Naive B cell (primary cell): Measurements from ENCODE around the gene TIMM50. TPM values are rescaled to one million over a fixed set of nuclear protein-coding genes. Genes with fewer than 3 reads are reported as not detected.
"Not testable (repeated sequence)": the region's sequence is repeated elsewhere in the genome, so short reads cannot be mapped to it uniquely, and the experiment has no call there.

Source experiments
- ATAC-seq, 2 donors: fragments of 150-1000 bp; cut with Tn5 transposase; 2 replicates each; pipeline ENCODE4 v1.10.0; 2021; ENCODE audit warnings: low read depth in 2 of 2, mild to moderate bottlenecking in 2 of 2, moderate library complexity in 2 of 2
- DNase-seq: peaks from one replicate; pipeline ENCODE4 v3.0.0; 2022
- H3K27ac Mint-ChIP-seq, 6 donors: one replicate each; pipeline ENCODE4 v1.8.0; 2020 to 2022; ENCODE audit warnings: mild to moderate bottlenecking in 6 of 6, mixed read lengths in 6 of 6, moderate library complexity in 5 of 6, inconsistent platforms in 2 of 6
- H3K27me3 Mint-ChIP-seq, 3 donors: one replicate each; pipeline ENCODE4 v1.8.0; 2021 to 2022; ENCODE audit warnings: mixed read lengths in 3 of 3, mild to moderate bottlenecking in 1 of 3
- H3K36me3 Mint-ChIP-seq, 2 donors: one replicate each; pipeline ENCODE4 v1.8.0; 2020 to 2022; ENCODE audit warnings: mixed read lengths in 2 of 2, inconsistent platforms in 1 of 2, mild to moderate bottlenecking in 1 of 2
- H3K4me1 Mint-ChIP-seq, 3 donors: one replicate each; pipeline ENCODE4 v1.8.0; 2020 to 2022; ENCODE audit warnings: mixed read lengths in 3 of 3, inconsistent platforms in 1 of 3, mild to moderate bottlenecking in 1 of 3, moderate library complexity in 1 of 3
- H3K4me3 Mint-ChIP-seq, 8 donors: one replicate each; pipeline ENCODE4 v1.8.0; 2020 to 2022; ENCODE audit warnings: mild to moderate bottlenecking in 8 of 8, mixed read lengths in 8 of 8, moderate library complexity in 8 of 8, inconsistent platforms in 2 of 8
- H3K9me3 Mint-ChIP-seq, 7 donors: one replicate each; pipeline ENCODE4 v1.8.0; 2020 to 2022; ENCODE audit warnings: mixed read lengths in 7 of 7, mild to moderate bottlenecking in 5 of 7, inconsistent platforms in 2 of 7, moderate library complexity in 1 of 7
- polyA plus RNA-seq, 6 donors: library from polyadenylated mRNA; unstranded; fragments of 300-500 nt; fragmentation: Illumina TruSeq; gene quantifications; one replicate each; pipeline ENCODE4 v1.2.3, GENCODE V29; 2021; ENCODE audit warnings: low read depth in 6 of 6

The TIMM50 gene
- polyA plus RNA-seq, 6 donors from 2014 or later = 35.4 to 41.9 (median 37.0) TPM

GRCh38 chr19:39448271-39448670, 32.4 kb upstream of the TIMM50 start:
- Mint-ChIP-seq H3K4me1 (peaks cover 63 to 89% (median 70%) of the 10 kb centered on the region in 3 donors), H3K36me3 (peaks cover 10 to 29% of the 10 kb centered on the region in 2 donors), H3K4me3 (peak overlapping the region; percentile 52 to 100 (median 84)), H3K27me3 (no peaks in the 10 kb centered on the region), H3K27ac (peak overlapping the region; percentile 66 to 95 (median 85)), H3K9me3 (peaks cover 0 to 2% (median 0%) of the 10 kb centered on the region in 7 donors)
- ATAC-seq = peak; percentile 13 to 19
- DNase-seq = peak; percentile 43

GRCh38 chr19:39449116-39449797, 31.4 kb upstream of the TIMM50 start:
- peaks cover 10 to 31% of the 10 kb centered on the region in 2 donors for H3K36me3 Mint-ChIP-seq
- peaks cover 0 to 2% (median 0%) of the 10 kb centered on the region in 7 donors for H3K9me3 Mint-ChIP-seq
- peak overlapping the region; percentile 60 to 95 (median 84) for H3K27ac Mint-ChIP-seq
- H3K27me3 Mint-ChIP-seq = no peaks in the 10 kb centered on the region
- ATAC-seq (no peak), DNase-seq (no peak)
- peaks cover 64 to 86% (median 71%) of the 10 kb centered on the region in 3 donors for H3K4me1 Mint-ChIP-seq
- peak overlapping the region in 7 of 8 donors; percentile 10 to 100 (median 34) for H3K4me3 Mint-ChIP-seq

- not testable (repeated sequence) for H3K9me3 Mint-ChIP-seq, DNase-seq, H3K27me3 Mint-ChIP-seq, ATAC-seq, H3K4me3 Mint-ChIP-seq
- Mint-ChIP-seq H3K27ac (peak overlapping the region in 1 of 6 donors; percentile 93), H3K36me3 (peaks cover 10 to 28% of the 10 kb centered on the region in 2 donors), H3K4me1 (peaks cover 56 to 74% (median 67%) of the 10 kb centered on the region in 3 donors)
Observed at GRCh38 chr19:39451257-39451656, 29.4 kb upstream of the TIMM50 start.

- Mint-ChIP-seq H3K9me3 (no peaks in the 10 kb centered on the region), H3K4me3 (peak overlapping the region in 1 of 8 donors; percentile 6), H3K4me1 (peaks cover 4 to 14% (median 11%) of the 10 kb centered on the region in 3 donors), H3K27ac (peak overlapping the region in 1 of 6 donors; percentile 25), H3K27me3 (no peaks in the 10 kb centered on the region), H3K36me3 (peaks cover 4 to 46% of the 10 kb centered on the region in 2 donors)
- DNase-seq (no peak), ATAC-seq (no peak)
Observed at GRCh38 chr19:39463403-39463802, 17.2 kb upstream of the TIMM50 start.

- no peak for DNase-seq
- ATAC-seq = no peak
- Mint-ChIP-seq H3K4me1 (peaks cover 5 to 9% (median 5%) of the 10 kb centered on the region in 3 donors), H3K4me3 (peak overlapping the region in 1 of 8 donors; percentile 60), H3K36me3 (peaks cover 4 to 49% of the 10 kb centered on the region in 2 donors), H3K27me3 (no peaks in the 10 kb centered on the region), H3K9me3 (no peaks in the 10 kb centered on the region), H3K27ac (peak overlapping the region in 1 of 6 donors; percentile 86)
Observed at GRCh38 chr19:39465956-39466747, 14.5 kb upstream of the TIMM50 start.

GRCh38 chr19:39467941-39468340, 12.7 kb upstream of the TIMM50 start:
- Mint-ChIP-seq H3K27me3 (no peaks in the 10 kb centered on the region), H3K4me1 (peaks cover 8 to 17% (median 10%) of the 10 kb centered on the region in 3 donors), H3K9me3 (no peaks in the 10 kb centered on the region), H3K27ac (peak overlapping the region in 1 of 6 donors; percentile 53), H3K4me3 (no peak overlapping the region), H3K36me3 (peaks cover 7 to 59% of the 10 kb centered on the region in 2 donors)
- DNase-seq (no peak), ATAC-seq (no peak)

GRCh38 chr19:39469036-39469435, 11.6 kb upstream of the TIMM50 start:
- peak overlapping the region in 2 of 6 donors; percentile 26 to 81 for H3K27ac Mint-ChIP-seq
- no peak for ATAC-seq
- no peak for DNase-seq

GRCh38 chr19:39469567-39469966, 11.1 kb upstream of the TIMM50 start:
- H3K4me3 Mint-ChIP-seq = no peak overlapping the region
- H3K27me3 Mint-ChIP-seq = no peaks in the 10 kb centered on the region
- DNase-seq (no peak), ATAC-seq (no peak)
- H3K9me3 Mint-ChIP-seq = no peaks in the 10 kb centered on the region
- peaks cover 11 to 22% (median 18%) of the 10 kb centered on the region in 3 donors for H3K4me1 Mint-ChIP-seq
- H3K36me3 Mint-ChIP-seq = peaks cover 7 to 59% of the 10 kb centered on the region in 2 donors
- H3K27ac Mint-ChIP-seq = peak overlapping the region in 2 of 6 donors; percentile 48 to 81

More at GRCh38 chr19:39469036-39469435, 11.6 kb upstream of the TIMM50 start:
- Mint-ChIP-seq H3K4me1 (peaks cover 9 to 19% (median 13%) of the 10 kb centered on the region in 3 donors), H3K27me3 (no peaks in the 10 kb centered on the region), H3K36me3 (peaks cover 7 to 59% of the 10 kb centered on the region in 2 donors), H3K4me3 (no peak overlapping the region), H3K9me3 (no peaks in the 10 kb centered on the region)

- peak overlapping the region in 3 of 6 donors; percentile 34 to 79 (median 70) for H3K27ac Mint-ChIP-seq
- no peak for ATAC-seq
- peaks cover 7 to 47% of the 10 kb centered on the region in 2 donors for H3K36me3 Mint-ChIP-seq
- no peaks in the 10 kb centered on the region for H3K27me3 Mint-ChIP-seq
- DNase-seq = no peak
- H3K9me3 Mint-ChIP-seq = no peaks in the 10 kb centered on the region
- H3K4me1 Mint-ChIP-seq = peaks cover 15 to 26% (median 16%) of the 10 kb centered on the region in 3 donors
- H3K4me3 Mint-ChIP-seq = no peak overlapping the region
Observed at GRCh38 chr19:39470724-39471339, 9.8 kb upstream of the TIMM50 start.

- peaks cover 10 to 39% of the 10 kb centered on the region in 2 donors for H3K36me3 Mint-ChIP-seq
- DNase-seq (no peak), ATAC-seq (no peak)
- no peaks in the 10 kb centered on the region for H3K27me3 Mint-ChIP-seq
- peak overlapping the region in 1 of 6 donors; percentile 30 for H3K27ac Mint-ChIP-seq
- H3K9me3 Mint-ChIP-seq = no peaks in the 10 kb centered on the region
- no peak overlapping the region for H3K4me3 Mint-ChIP-seq
- H3K4me1 Mint-ChIP-seq = peaks cover 15 to 26% (median 16%) of the 10 kb centered on the region in 3 donors
Observed at GRCh38 chr19:39471756-39472536, 8.7 kb upstream of the TIMM50 start.

GRCh38 chr19:39472746-39473442, 7.7 kb upstream of the TIMM50 start:
- Mint-ChIP-seq H3K36me3 (peaks cover 10 to 34% of the 10 kb centered on the region in 2 donors), H3K9me3 (no peaks in the 10 kb centered on the region), H3K27me3 (no peaks in the 10 kb centered on the region), H3K27ac (no peak overlapping the region), H3K4me1 (peaks cover 15 to 26% (median 16%) of the 10 kb centered on the region in 3 donors), H3K4me3 (no peak overlapping the region)
- ATAC-seq (no peak), DNase-seq (no peak)

- Mint-ChIP-seq H3K27me3 (no peaks in the 10 kb centered on the region), H3K4me3 (no peak overlapping the region), H3K27ac (peak overlapping the region in 1 of 6 donors; percentile 33), H3K4me1 (peaks cover 15 to 26% (median 16%) of the 10 kb centered on the region in 3 donors), H3K36me3 (peaks cover 10 to 32% of the 10 kb centered on the region in 2 donors), H3K9me3 (no peaks in the 10 kb centered on the region)
- ATAC-seq (no peak), DNase-seq (no peak)
Observed at GRCh38 chr19:39473443-39473960, 7.1 kb upstream of the TIMM50 start.
